ENCODE measurements around the gene SFRP5.

Gene SFRP5

DNA sequence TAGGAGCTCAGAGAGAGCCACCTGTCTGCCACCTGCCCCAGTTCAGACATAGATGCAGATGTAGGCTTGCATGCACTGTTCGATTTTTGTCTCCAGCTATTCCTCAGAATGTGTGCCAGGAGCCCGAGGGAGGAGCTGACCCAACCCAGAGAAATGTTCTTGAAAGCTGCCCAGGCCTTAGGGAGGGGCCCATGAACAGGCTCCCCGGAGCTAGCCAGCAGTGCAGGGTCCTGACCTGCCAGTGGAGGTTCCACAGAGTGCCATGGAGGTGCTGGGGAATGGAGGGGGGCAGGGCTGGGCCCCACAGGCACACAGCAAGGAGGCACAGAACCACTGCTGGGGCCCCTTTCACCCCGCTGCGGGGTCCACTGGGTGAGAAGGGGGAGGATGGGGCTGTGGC, 29.6 kb upstream of the SFRP5 start:
- TF ChIP-seq, protein P1, sequence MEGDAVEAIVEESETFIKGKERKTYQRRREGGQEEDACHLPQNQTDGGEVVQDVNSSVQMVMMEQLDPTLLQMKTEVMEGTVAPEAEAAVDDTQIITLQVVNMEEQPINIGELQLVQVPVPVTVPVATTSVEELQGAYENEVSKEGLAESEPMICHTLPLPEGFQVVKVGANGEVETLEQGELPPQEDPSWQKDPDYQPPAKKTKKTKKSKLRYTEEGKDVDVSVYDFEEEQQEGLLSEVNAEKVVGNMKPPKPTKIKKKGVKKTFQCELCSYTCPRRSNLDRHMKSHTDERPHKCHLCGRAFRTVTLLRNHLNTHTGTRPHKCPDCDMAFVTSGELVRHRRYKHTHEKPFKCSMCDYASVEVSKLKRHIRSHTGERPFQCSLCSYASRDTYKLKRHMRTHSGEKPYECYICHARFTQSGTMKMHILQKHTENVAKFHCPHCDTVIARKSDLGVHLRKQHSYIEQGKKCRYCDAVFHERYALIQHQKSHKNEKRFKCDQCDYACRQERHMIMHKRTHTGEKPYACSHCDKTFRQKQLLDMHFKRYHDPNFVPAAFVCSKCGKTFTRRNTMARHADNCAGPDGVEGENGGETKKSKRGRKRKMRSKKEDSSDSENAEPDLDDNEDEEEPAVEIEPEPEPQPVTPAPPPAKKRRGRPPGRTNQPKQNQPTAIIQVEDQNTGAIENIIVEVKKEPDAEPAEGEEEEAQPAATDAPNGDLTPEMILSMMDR (IDR thresholded peaks at IDR 0.05; ENCODE audit: low read depth, low read length), result no peak
- Histone ChIP-seq H3K9me3 (ENCODE audit: severe bottlenecking) (peaks cover 25% of the 10 kb centered on the region), H3K27ac (no peak overlapping the region), H3K4me3 (ENCODE audit: low read depth, low read length) (no peak overlapping the region), H3K36me3 (no peaks in the 10 kb centered on the region), H3K27me3 (ENCODE audit: insufficient read depth, low read depth, severe bottlenecking) (peaks cover 14% of the 10 kb centered on the region)
- no peak for DNase-seq

DNA sequence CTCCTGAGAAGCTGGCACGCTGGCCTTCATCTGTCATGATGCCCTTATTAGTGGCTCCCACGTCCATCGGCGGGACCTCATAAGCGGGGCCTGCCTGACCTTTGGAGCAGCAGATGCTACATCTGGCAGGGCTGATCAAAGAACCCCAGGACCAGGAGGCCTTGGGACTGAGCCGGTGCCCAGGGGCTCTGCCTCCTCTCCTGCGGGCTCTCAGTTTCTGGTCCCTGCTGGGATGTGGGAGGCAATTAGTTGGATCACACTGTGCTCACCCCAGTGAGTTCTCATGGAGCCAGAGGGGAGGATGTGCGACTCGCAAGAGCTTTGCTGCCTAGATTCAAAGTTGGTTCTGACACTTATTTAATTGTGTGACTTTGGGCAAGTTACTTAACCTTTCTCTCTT, 28.7 kb upstream of the SFRP5 start:
- TF ChIP-seq, protein P1 (IDR thresholded peaks at IDR 0.05; ENCODE audit: low read depth, low read length), result no peak
- DNase-seq, result no peak

DNA sequence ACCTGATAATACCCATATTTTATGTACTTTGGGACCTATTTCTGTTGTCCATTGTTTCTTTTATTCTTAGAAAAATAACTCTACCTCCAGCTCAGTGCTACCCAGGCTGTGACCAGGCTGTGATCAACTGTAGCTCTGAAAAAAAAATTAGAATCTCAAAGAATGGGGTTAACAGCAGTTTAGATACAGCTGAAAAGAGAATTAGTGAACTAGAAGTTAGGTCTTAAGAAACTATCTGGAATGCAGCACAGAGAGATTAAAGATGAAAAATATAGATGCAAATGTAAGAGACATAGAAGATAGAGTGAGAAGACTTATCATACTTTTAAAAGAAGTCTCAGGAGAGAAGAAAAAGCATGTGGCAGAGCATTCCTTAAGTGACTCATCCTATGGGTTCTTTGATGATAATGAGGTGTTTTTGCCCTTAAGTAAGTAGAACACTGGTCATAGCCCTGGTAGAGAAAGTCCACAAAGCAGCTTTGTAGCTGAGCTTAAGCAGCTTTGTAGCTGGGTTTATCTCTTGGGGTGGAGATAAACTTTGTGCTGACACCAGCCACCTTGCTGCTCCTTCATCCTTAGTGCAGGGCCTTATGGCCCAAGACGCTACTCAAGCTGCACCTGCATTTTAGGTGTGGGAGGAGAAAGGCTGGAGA, 27.3 kb upstream of the SFRP5 start:
- no peak overlapping the region for H3K4me3 ChIP-seq (ENCODE audit: low read depth, low read length)
- H3K9me3 ChIP-seq (ENCODE audit: severe bottlenecking), result peaks cover 25% of the 10 kb centered on the region
- no peak overlapping the region for H3K27ac ChIP-seq
- peaks cover 14% of the 10 kb centered on the region for H3K27me3 ChIP-seq (ENCODE audit: insufficient read depth, low read depth, severe bottlenecking)
- H3K36me3 ChIP-seq, result no peaks in the 10 kb centered on the region
- TF ChIP-seq, protein P1 (IDR thresholded peaks at IDR 0.05; ENCODE audit: low read depth, low read length), result no peak
- peak; percentile 37 for DNase-seq

More for the DNA sequence above, 28.7 kb upstream of the SFRP5 start:
- Histone ChIP-seq H3K9me3 (ENCODE audit: severe bottlenecking) (peaks cover 25% of the 10 kb centered on the region), H3K27me3 (ENCODE audit: insufficient read depth, low read depth, severe bottlenecking) (peaks cover 14% of the 10 kb centered on the region), H3K36me3 (no peaks in the 10 kb centered on the region), H3K27ac (no peak overlapping the region), H3K4me3 (ENCODE audit: low read depth, low read length) (no peak overlapping the region)

DNA sequence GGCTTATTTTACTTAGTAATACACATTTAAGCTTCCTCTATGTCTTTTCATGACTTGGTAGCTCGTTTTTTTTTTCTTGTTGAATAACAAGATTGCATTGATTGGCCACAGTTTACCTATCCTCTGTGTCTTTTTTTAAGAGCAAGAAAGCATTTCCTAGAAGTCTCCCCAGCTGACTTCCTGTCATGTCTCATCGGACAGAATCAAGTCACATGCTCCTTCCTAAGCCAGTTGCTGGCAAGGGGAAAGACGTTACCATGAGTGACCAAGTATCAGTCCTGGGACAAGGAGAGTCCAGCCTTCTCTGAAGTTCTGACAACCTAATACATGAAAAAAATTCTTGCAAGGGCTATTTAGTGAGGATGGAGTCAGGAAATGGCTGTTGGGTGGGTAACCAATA, 24.9 kb upstream of the SFRP5 start:
- no peak for DNase-seq
- TF ChIP-seq, protein P1 (IDR thresholded peaks at IDR 0.05; ENCODE audit: low read depth, low read length), result no peak
- H3K9me3 ChIP-seq (ENCODE audit: severe bottlenecking), result peaks cover 25% of the 10 kb centered on the region
- H3K27me3 ChIP-seq (ENCODE audit: insufficient read depth, low read depth, severe bottlenecking), result peaks cover 14% of the 10 kb centered on the region
- no peak overlapping the region for H3K27ac ChIP-seq
- no peak overlapping the region for H3K4me3 ChIP-seq (ENCODE audit: low read depth, low read length)
- no peaks in the 10 kb centered on the region for H3K36me3 ChIP-seq

DNA sequence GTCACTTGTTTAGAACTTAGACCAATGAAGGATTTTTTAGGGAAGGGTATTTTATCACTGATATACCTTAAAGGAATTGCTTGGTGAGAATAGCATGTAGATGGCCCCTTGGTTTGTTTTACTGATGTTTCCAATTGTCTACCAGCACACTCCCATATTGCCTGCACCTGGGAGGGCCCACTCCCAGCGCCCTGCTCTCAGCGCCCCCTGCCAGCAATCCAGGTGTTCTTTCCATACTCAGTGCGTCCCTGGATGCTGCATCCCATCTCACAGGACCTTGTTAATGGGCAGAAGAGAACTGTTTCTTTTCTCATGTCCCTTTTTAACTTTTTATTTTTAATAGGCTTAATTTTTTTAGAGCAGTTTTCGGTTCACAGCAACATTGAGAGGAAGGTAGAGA, 24.1 kb upstream of the SFRP5 start:
- peaks cover 11% of the 10 kb centered on the region for H3K27me3 ChIP-seq (ENCODE audit: insufficient read depth, low read depth, severe bottlenecking)

More for the DNA sequence above, 24.1 kb upstream of the SFRP5 start:
- no peak for DNase-seq
- Histone ChIP-seq H3K9me3 (ENCODE audit: severe bottlenecking) (peaks cover 25% of the 10 kb centered on the region), H3K4me3 (ENCODE audit: low read depth, low read length) (no peak overlapping the region), H3K27ac (no peak overlapping the region), H3K36me3 (no peaks in the 10 kb centered on the region)
- TF ChIP-seq, protein P1 (IDR thresholded peaks at IDR 0.05; ENCODE audit: low read depth, low read length), result no peak

Measured in WERI-Rb-1 (cell line).